ENCODE measurements around the gene ALKBH5. TPM values are rescaled to one million over a fixed set of nuclear protein-coding genes. Genes with fewer than 3 reads are reported as not detected.
A peak's percentile ranks its signal among the peaks of the same experiment; 100 is the strongest.

The ALKBH5 gene
- total RNA-seq, 1 donor from 2014 or later, result 78.8 TPM

GRCh38 chr17:18177133-18177532 is 6.5 kb upstream of the ALKBH5 start:
- H3K4me1 ChIP-seq, result peaks cover 27% of the 10 kb centered on the region
- no peak overlapping the region for H3K4me2 ChIP-seq
- Mint-ChIP-seq H3K27ac (peak overlapping the region; percentile 87), H3K4me1 (peaks cover 59% of the 10 kb centered on the region), H3K9me3 (no peaks in the 10 kb centered on the region), H3K4me3 (peak overlapping the region; percentile 62), H3K27me3 (ENCODE audit: insufficient read depth, low read depth) (no peaks in the 10 kb centered on the region), H3K36me3 (no peaks in the 10 kb centered on the region)
- H2AFZ ChIP-seq (replicated peaks), result no peak overlapping the region
- DNase-seq (ENCODE audit: low spot score), result no peak
- no peaks in the 10 kb centered on the region for H3K79me2 ChIP-seq (ENCODE audit: low read depth)
- no peaks in the 10 kb centered on the region for H4K20me1 ChIP-seq (ENCODE audit: low read depth)
- H3K4me3 ChIP-seq, result no peak overlapping the region
- H3K27ac ChIP-seq, result no peak overlapping the region
- H3K36me3 ChIP-seq, result no peaks in the 10 kb centered on the region
- H3K27me3 ChIP-seq, result no peaks in the 10 kb centered on the region
- no peak for TF ChIP-seq EZH2phosphoT487 (IDR thresholded peaks at IDR 0.05)
- no peak for TF ChIP-seq EZH2 (IDR thresholded peaks at IDR 0.05)
- no peak for TF ChIP-seq CTCF (IDR thresholded peaks at IDR 0.05)
- H3K9ac ChIP-seq, result no peak overlapping the region
- H3K9me3 ChIP-seq (ENCODE audit: low read depth), result no peaks in the 10 kb centered on the region
- H3F3A ChIP-seq (ENCODE audit: low read depth), result peaks cover 18% of the 10 kb centered on the region

- H3K27ac Mint-ChIP-seq, result peak overlapping the region; percentile 87
- Histone ChIP-seq H3K27ac (peak overlapping the region; percentile 46), H3K79me2 (ENCODE audit: low read depth) (no peaks in the 10 kb centered on the region), H2AFZ (replicated peaks) (no peak overlapping the region), H3K36me3 (no peaks in the 10 kb centered on the region), H3K9ac (no peak overlapping the region), H3K4me1 (peaks cover 30% of the 10 kb centered on the region), H3K27me3 (no peaks in the 10 kb centered on the region), H3K4me3 (no peak overlapping the region), H3F3A (ENCODE audit: low read depth) (peaks cover 24% of the 10 kb centered on the region), H3K4me2 (peak overlapping the region; percentile 49), H3K9me3 (ENCODE audit: low read depth) (no peaks in the 10 kb centered on the region), H4K20me1 (ENCODE audit: low read depth) (no peaks in the 10 kb centered on the region)
- H3K27me3 Mint-ChIP-seq (ENCODE audit: insufficient read depth, low read depth), result no peaks in the 10 kb centered on the region
- H3K9me3 Mint-ChIP-seq, result no peaks in the 10 kb centered on the region
- peak overlapping the region; percentile 27 for H3K4me3 Mint-ChIP-seq
- TF ChIP-seq CTCF (IDR thresholded peaks at IDR 0.05), result no peak
- TF ChIP-seq EZH2 (IDR thresholded peaks at IDR 0.05), result no peak
- no peak for TF ChIP-seq EZH2phosphoT487 (IDR thresholded peaks at IDR 0.05)
- peaks cover 65% of the 10 kb centered on the region for H3K4me1 Mint-ChIP-seq
- DNase-seq (ENCODE audit: low spot score), result peak; percentile 42
- H3K36me3 Mint-ChIP-seq, result no peaks in the 10 kb centered on the region
Measured at GRCh38 chr17:18177722-18178121, 5.9 kb upstream of the ALKBH5 start.

GRCh38 chr17:18179196-18179595 is 4.4 kb upstream of the ALKBH5 start:
- H3K27ac ChIP-seq, result no peak overlapping the region
- H3K27me3 Mint-ChIP-seq (ENCODE audit: insufficient read depth, low read depth), result peaks cover 3% of the 10 kb centered on the region
- peaks cover 30% of the 10 kb centered on the region for H3K4me1 ChIP-seq
- peaks cover 4% of the 10 kb centered on the region for H4K20me1 ChIP-seq (ENCODE audit: low read depth)
- no peak overlapping the region for H3K4me3 ChIP-seq
- H3F3A ChIP-seq (ENCODE audit: low read depth), result peaks cover 31% of the 10 kb centered on the region
- DNase-seq (ENCODE audit: low spot score), result no peak
- H3K4me2 ChIP-seq, result no peak overlapping the region
- TF ChIP-seq EZH2phosphoT487 (IDR thresholded peaks at IDR 0.05), result no peak
- TF ChIP-seq EZH2 (IDR thresholded peaks at IDR 0.05), result no peak
- no peak for TF ChIP-seq CTCF (IDR thresholded peaks at IDR 0.05)
- no peak overlapping the region for H3K4me3 Mint-ChIP-seq
- H3K27ac Mint-ChIP-seq, result peak overlapping the region; percentile 68
- no peaks in the 10 kb centered on the region for H3K36me3 ChIP-seq
- H2AFZ ChIP-seq (replicated peaks), result no peak overlapping the region
- H3K79me2 ChIP-seq (ENCODE audit: low read depth), result peaks cover 4% of the 10 kb centered on the region
- H3K9me3 ChIP-seq (ENCODE audit: low read depth), result no peaks in the 10 kb centered on the region
- H3K27me3 ChIP-seq, result no peaks in the 10 kb centered on the region
- no peaks in the 10 kb centered on the region for H3K9me3 Mint-ChIP-seq
- no peaks in the 10 kb centered on the region for H3K36me3 Mint-ChIP-seq
- peaks cover 66% of the 10 kb centered on the region for H3K4me1 Mint-ChIP-seq
- no peak overlapping the region for H3K9ac ChIP-seq

Data from neural progenitor cell (in vitro differentiated cells).